Measurements from ENCODE around the gene ECI2. TPM values are rescaled to one million over a fixed set of nuclear protein-coding genes. Genes with fewer than 3 reads are reported as not detected.

ECI2 gene
- total and polyA plus RNA-seq, 2 of the 13 experiments (the other 11 are each of a cell fraction or from before 2014, with no cell fraction given), result 78.5 to 228 TPM

DNA sequence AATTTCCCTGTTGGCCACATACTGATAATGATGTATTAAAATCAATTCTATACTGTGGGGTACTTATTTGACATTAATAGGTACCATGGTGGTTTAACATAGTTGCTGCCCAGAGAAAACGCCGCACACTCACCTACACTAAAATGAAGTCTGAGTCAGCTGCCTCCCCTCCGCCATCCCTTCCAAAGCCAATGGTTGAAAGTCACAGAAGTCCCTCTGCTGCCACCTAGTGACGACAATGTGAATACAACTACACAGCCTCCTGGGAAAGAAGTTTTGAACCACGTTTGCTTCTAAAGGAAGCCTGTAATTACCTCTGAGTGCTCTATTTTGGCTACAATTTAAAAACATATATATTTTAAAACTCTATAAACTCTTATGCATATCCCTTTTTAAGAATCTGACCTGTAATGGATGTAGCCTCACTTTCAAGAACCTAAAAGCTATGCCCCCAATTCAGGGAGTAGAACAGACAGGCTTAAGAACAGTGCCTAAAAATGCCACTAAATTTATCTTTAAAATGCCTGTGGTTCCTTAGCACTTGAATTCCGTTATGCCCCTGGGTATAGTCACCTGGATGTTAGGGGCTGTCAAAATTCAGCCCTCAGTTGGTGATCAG, 20.6 kb upstream of the ECI2 start (continued):
- TF ChIP-seq, protein P1, sequence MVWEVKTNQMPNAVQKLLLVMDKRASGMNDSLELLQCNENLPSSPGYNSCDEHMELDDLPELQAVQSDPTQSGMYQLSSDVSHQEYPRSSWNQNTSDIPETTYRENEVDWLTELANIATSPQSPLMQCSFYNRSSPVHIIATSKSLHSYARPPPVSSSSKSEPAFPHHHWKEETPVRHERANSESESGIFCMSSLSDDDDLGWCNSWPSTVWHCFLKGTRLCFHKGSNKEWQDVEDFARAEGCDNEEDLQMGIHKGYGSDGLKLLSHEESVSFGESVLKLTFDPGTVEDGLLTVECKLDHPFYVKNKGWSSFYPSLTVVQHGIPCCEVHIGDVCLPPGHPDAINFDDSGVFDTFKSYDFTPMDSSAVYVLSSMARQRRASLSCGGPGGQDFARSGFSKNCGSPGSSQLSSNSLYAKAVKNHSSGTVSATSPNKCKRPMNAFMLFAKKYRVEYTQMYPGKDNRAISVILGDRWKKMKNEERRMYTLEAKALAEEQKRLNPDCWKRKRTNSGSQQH (CRISPR knock-in tag; IDR thresholded peaks at IDR 0.05; ENCODE audit: low read depth), result no peak
- TF ChIP-seq, protein P2, sequence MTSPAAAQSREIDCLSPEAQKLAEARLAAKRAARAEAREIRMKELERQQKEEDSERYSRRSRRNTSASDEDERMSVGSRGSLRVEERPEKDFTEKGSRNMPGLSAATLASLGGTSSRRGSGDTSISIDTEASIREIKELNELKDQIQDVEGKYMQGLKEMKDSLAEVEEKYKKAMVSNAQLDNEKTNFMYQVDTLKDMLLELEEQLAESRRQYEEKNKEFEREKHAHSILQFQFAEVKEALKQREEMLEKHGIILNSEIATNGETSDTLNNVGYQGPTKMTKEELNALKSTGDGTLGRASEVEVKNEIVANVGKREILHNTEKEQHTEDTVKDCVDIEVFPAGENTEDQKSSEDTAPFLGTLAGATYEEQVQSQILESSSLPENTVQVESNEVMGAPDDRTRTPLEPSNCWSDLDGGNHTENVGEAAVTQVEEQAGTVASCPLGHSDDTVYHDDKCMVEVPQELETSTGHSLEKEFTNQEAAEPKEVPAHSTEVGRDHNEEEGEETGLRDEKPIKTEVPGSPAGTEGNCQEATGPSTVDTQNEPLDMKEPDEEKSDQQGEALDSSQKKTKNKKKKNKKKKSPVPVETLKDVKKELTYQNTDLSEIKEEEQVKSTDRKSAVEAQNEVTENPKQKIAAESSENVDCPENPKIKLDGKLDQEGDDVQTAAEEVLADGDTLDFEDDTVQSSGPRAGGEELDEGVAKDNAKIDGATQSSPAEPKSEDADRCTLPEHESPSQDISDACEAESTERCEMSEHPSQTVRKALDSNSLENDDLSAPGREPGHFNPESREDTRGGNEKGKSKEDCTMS (CRISPR knock-in tag; conservative IDR thresholded peaks at IDR 0.05), result no peak
- TF ChIP-seq, protein P3, sequence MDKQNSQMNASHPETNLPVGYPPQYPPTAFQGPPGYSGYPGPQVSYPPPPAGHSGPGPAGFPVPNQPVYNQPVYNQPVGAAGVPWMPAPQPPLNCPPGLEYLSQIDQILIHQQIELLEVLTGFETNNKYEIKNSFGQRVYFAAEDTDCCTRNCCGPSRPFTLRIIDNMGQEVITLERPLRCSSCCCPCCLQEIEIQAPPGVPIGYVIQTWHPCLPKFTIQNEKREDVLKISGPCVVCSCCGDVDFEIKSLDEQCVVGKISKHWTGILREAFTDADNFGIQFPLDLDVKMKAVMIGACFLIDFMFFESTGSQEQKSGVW (CRISPR knock-in tag; IDR thresholded peaks at IDR 0.05; ENCODE audit: borderline replicate concordance), result no peak
- TF ChIP-seq ZNF616 (CRISPR knock-in tag; IDR thresholded peaks at IDR 0.05; ENCODE audit: low read depth) (no peak), ISX (CRISPR knock-in tag; conservative IDR thresholded peaks at IDR 0.05) (no peak), ZNF432 (CRISPR knock-in tag; IDR thresholded peaks at IDR 0.05; ENCODE audit: borderline replicate concordance) (no peak), MED8 (CRISPR knock-in tag; IDR thresholded peaks at IDR 0.05; ENCODE audit: insufficient replicate concordance) (no peak), CENPX (CRISPR knock-in tag; IDR thresholded peaks at IDR 0.05) (no peak), PLRG1 (conservative IDR thresholded peaks at IDR 0.05) (no peak), PTBP1 (IDR thresholded peaks at IDR 0.05; ENCODE audit: low read depth, low read length, poor library complexity, severe bottlenecking) (no peak), TSC22D2 (CRISPR knock-in tag; IDR thresholded peaks at IDR 0.05; ENCODE audit: borderline replicate concordance) (no peak), SMYD3 (CRISPR knock-in tag; IDR thresholded peaks at IDR 0.05) (no peak), ZNF660 (CRISPR knock-in tag; IDR thresholded peaks at IDR 0.05; ENCODE audit: borderline replicate concordance, low read depth) (no peak), ZNF678 (CRISPR knock-in tag; IDR thresholded peaks at IDR 0.05) (no peak), ZNF33A (CRISPR knock-in tag; IDR thresholded peaks at IDR 0.05; ENCODE audit: borderline replicate concordance) (no peak), ZFP36L2 (CRISPR knock-in tag; IDR thresholded peaks at IDR 0.05) (no peak), ASH2L (IDR thresholded peaks at IDR 0.05; ENCODE audit: insufficient read length, low read depth, low read length) (peak; percentile 26), RAD21 (CRISPR knock-in tag; IDR thresholded peaks at IDR 0.05) (peak; percentile 85)
- TF ChIP-seq, protein P4, sequence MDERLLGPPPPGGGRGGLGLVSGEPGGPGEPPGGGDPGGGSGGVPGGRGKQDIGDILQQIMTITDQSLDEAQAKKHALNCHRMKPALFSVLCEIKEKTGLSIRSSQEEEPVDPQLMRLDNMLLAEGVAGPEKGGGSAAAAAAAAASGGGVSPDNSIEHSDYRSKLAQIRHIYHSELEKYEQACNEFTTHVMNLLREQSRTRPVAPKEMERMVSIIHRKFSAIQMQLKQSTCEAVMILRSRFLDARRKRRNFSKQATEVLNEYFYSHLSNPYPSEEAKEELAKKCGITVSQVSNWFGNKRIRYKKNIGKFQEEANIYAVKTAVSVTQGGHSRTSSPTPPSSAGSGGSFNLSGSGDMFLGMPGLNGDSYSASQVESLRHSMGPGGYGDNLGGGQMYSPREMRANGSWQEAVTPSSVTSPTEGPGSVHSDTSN (CRISPR knock-in tag; IDR thresholded peaks at IDR 0.05), result no peak
- TF ChIP-seq, protein P5, sequence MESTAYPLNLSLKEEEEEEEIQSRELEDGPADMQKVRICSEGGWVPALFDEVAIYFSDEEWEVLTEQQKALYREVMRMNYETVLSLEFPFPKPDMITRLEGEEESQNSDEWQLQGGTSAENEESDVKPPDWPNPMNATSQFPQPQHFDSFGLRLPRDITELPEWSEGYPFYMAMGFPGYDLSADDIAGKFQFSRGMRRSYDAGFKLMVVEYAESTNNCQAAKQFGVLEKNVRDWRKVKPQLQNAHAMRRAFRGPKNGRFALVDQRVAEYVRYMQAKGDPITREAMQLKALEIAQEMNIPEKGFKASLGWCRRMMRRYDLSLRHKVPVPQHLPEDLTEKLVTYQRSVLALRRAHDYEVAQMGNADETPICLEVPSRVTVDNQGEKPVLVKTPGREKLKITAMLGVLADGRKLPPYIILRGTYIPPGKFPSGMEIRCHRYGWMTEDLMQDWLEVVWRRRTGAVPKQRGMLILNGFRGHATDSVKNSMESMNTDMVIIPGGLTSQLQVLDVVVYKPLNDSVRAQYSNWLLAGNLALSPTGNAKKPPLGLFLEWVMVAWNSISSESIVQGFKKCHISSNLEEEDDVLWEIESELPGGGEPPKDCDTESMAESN (CRISPR knock-in tag; conservative IDR thresholded peaks at IDR 0.05), result no peak
- TF ChIP-seq, protein P6, sequence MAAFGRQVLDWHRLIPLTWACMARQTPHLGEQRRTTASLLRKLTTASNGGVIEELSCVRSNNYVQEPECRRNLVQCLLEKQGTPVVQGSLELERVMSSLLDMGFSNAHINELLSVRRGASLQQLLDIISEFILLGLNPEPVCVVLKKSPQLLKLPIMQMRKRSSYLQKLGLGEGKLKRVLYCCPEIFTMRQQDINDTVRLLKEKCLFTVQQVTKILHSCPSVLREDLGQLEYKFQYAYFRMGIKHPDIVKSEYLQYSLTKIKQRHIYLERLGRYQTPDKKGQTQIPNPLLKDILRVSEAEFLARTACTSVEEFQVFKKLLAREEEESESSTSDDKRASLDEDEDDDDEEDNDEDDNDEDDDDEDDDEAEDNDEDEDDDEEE (CRISPR knock-in tag; IDR thresholded peaks at IDR 0.05), result no peak

Measured in HepG2 (cell line).